T-cell (primary cell): ENCODE measurements around the gene POFUT2. TPM values are rescaled to one million over a fixed set of nuclear protein-coding genes. Genes with fewer than 3 reads are reported as not detected.

Experiments used
- ATAC-seq, 4 experiments: fragments of 200-7000 bp in 3 of 4; fragments of 150-1000 bp in 1 of 4; cut with Tn5 transposase; replicated peaks in 1 of 4; 1 replicate in 3 of 4; 2 replicates in 1 of 4; pipeline ENCODE4 v1.10.0; 2021; ENCODE audit warnings: moderate library complexity in 3 of 4, mild to moderate bottlenecking in 2 of 4, moderate number of reproducible peaks in 1 of 4
- CTCF ChIA-PET, 2 donors: fragments of 300-600 bp; sonication (Branson Sonifier 250); formaldehyde crosslinking; loops; one replicate each; lab custom pipeline; 2022; ENCODE audit warnings: antibody characterized with exemption in 2 of 2; lab: Charles Lee
- POLR2A ChIA-PET, 2 donors: fragments of 300-600 bp; sonication (Branson Sonifier 250); formaldehyde crosslinking; loops; one replicate each; lab custom pipeline; 2022; ENCODE audit warnings: antibody characterized with exemption in 2 of 2; lab: Charles Lee
- DNase-seq, 35 experiments: peaks; one replicate each; pipeline versions ENCODE4 v3.0.0 to v3.0.0-alpha.2; 2013 to 2023
- H3K27ac ChIP-seq: one replicate; pipeline ENCODE4 v1.5.1; 2013; ENCODE audit warnings: low read length
- H3K27me3 ChIP-seq, 2 experiments: replicated peaks in 1 of 2; 1 replicate in 1 of 2; 2 replicates in 1 of 2; pipeline versions ENCODE4 v1.6.1 to v1.7.0; 2013; ENCODE audit warnings: low read length in 1 of 2, mixed read lengths in 1 of 2; ENCODE audit not compliant: control insufficient read depth in 2 of 2, insufficient read depth in 2 of 2; ENCODE audit errors: extremely low read depth in 1 of 2
- H3K36me3 ChIP-seq, 2 donors: 1 replicate in 1 of 2; 2 replicates in 1 of 2; pipeline versions ENCODE4 v1.6.1 to v1.7.0; 2013; ENCODE audit warnings: low read length in 1 of 2; ENCODE audit not compliant: control insufficient read depth in 2 of 2, insufficient read depth in 1 of 2; ENCODE audit errors: extremely low read depth in 1 of 2
- H3K4me1 ChIP-seq, 2 experiments: 1 replicate in 1 of 2; 2 replicates in 1 of 2; pipeline versions ENCODE4 v1.6.1 to v1.7.0; 2013; ENCODE audit warnings: low read length in 2 of 2, mixed read lengths in 1 of 2; ENCODE audit not compliant: insufficient read depth in 2 of 2, control insufficient read depth in 1 of 2; ENCODE audit errors: extremely low read depth in 1 of 2
- H3K4me3 ChIP-seq, 2 donors: 1 replicate in 1 of 2; 2 replicates in 1 of 2; pipeline versions ENCODE4 v1.5.1 to v1.7.0; 2013; ENCODE audit warnings: mild to moderate bottlenecking in 2 of 2, low read length in 1 of 2, moderate library complexity in 1 of 2; ENCODE audit not compliant: control insufficient read depth in 1 of 2; ENCODE audit errors: extremely low read depth in 1 of 2
- H3K9me3 ChIP-seq: 2 replicates; pipeline ENCODE4 v1.7.0; 2013
- H3K27ac Mint-ChIP-seq, 2 donors: one replicate each; pipeline ENCODE4 v1.8.0; 2020 to 2021; ENCODE audit warnings: mild to moderate bottlenecking in 2 of 2, mixed read lengths in 2 of 2
- H3K27me3 Mint-ChIP-seq, 2 donors: one replicate each; pipeline ENCODE4 v1.8.0; 2021 to 2022; ENCODE audit warnings: mixed read lengths in 2 of 2
- H3K36me3 Mint-ChIP-seq: one replicate; pipeline ENCODE4 v1.8.0; 2021; ENCODE audit warnings: mixed read lengths
- H3K4me1 Mint-ChIP-seq, 3 donors: one replicate each; pipeline ENCODE4 v1.8.0; 2020 to 2022; ENCODE audit warnings: mixed read lengths in 3 of 3, mild to moderate bottlenecking in 1 of 3
- H3K4me3 Mint-ChIP-seq, 3 donors: one replicate each; pipeline ENCODE4 v1.8.0; 2020 to 2022; ENCODE audit warnings: mild to moderate bottlenecking in 3 of 3, mixed read lengths in 3 of 3, moderate library complexity in 3 of 3
- H3K9me3 Mint-ChIP-seq, 3 donors: one replicate each; pipeline ENCODE4 v1.8.0; 2020 to 2022; ENCODE audit warnings: mixed read lengths in 3 of 3
- WGBS: methylation state at CpG from one replicate; pipeline ENCODE4 v1.1.5; 2013; ENCODE audit warnings: missing lambda C conversion rate; ENCODE audit not compliant: insufficient coverage; 5-methylcytosine and 5-hydroxymethylcytosine counted together
- total RNA-seq, 35 experiments: library from RNA in 6 of 35; stranded (reverse) in 6 of 35; fragments of 120-200 nt in 1 of 35; gene quantifications; one replicate each; pipeline versions ENCODE4 v1.2.1 to v1.2.4 and lab custom pipeline; 2013 to 2026

The POFUT2 gene
- total RNA-seq, 5 donors from 2014 or later (not counting 1 experiment from before 2014, with no cell fraction given), result 43.0 to 51.3 (median 44.6) TPM

GRCh38 chr21:45322960-45323461, 35.3 kb upstream of the POFUT2 start:
- H3K4me3 Mint-ChIP-seq, result peak overlapping the region; percentile 67 to 85 (median 70)
- WGBS, result 61% methylated on average over 21 of the region's 22 CpGs
- peak overlapping the region in 1 of 2 donors; percentile 37 for H3K4me3 ChIP-seq
- CTCF ChIA-PET, result no interaction called here
- ATAC-seq, result peak in 1 of 4 experiments; percentile 28
- H3K27me3 ChIP-seq, result peaks cover 0 to 72% of the 10 kb centered on the region in 2 experiments
- peaks cover 0 to 11% of the 10 kb centered on the region in 2 donors for H3K27me3 Mint-ChIP-seq
- no peak for DNase-seq
- H3K27ac Mint-ChIP-seq, result peak overlapping the region; percentile 96 to 99
- H3K4me1 Mint-ChIP-seq, result peaks cover 13 to 41% (median 22%) of the 10 kb centered on the region in 3 donors
- H3K9me3 ChIP-seq, result no peaks in the 10 kb centered on the region
- peak overlapping the region; percentile 79 for H3K27ac ChIP-seq
- peaks cover 10 to 26% of the 10 kb centered on the region in 2 experiments for H3K4me1 ChIP-seq
- H3K9me3 Mint-ChIP-seq, result no peaks in the 10 kb centered on the region
- H3K36me3 Mint-ChIP-seq, result no peaks in the 10 kb centered on the region
- no peaks in the 10 kb centered on the region for H3K36me3 ChIP-seq
- POLR2A ChIA-PET, result interaction anchor here in 1 of 2 donors (0.7 kb wide), 1 partner anchor 35 kb away, joined by 4 read pairs; the partner anchor contains the start of gene POFUT2

GRCh38 chr21:45322231-45322959, 34.7 kb upstream of the POFUT2 start:
- Mint-ChIP-seq H3K4me1 (peaks cover 13 to 41% (median 22%) of the 10 kb centered on the region in 3 donors), H3K27ac (peak overlapping the region; percentile 96 to 99), H3K27me3 (peaks cover 0 to 11% of the 10 kb centered on the region in 2 donors), H3K4me3 (peak overlapping the region; percentile 67 to 85 (median 70)), H3K36me3 (no peaks in the 10 kb centered on the region), H3K9me3 (no peaks in the 10 kb centered on the region)
- DNase-seq (peak in 33 of 35 experiments; percentile 9 to 73 (median 40)), ATAC-seq (peak; percentile 84 to 90 (median 86))
- H3K4me1 ChIP-seq, result peaks cover 10 to 26% of the 10 kb centered on the region in 2 experiments
- peak overlapping the region in 1 of 2 donors; percentile 37 for H3K4me3 ChIP-seq
- POLR2A ChIA-PET, result interaction anchor here in 1 of 2 donors (0.7 kb wide), 1 partner anchor 35 kb away, joined by 4 read pairs; the partner anchor contains the start of gene POFUT2
- CTCF ChIA-PET, result no interaction called here
- H3K9me3 ChIP-seq, result no peaks in the 10 kb centered on the region
- peak overlapping the region; percentile 79 for H3K27ac ChIP-seq
- WGBS, result 39% methylated on average over 18 of the region's 24 CpGs
- H3K36me3 ChIP-seq, result no peaks in the 10 kb centered on the region
- H3K27me3 ChIP-seq, result peaks cover 0 to 77% of the 10 kb centered on the region in 2 experiments

- WGBS, result 80% methylated on average over 20 of the region's 22 CpGs
- Histone ChIP-seq H3K27me3 (peaks cover 0 to 74% of the 10 kb centered on the region in 2 experiments), H3K9me3 (no peaks in the 10 kb centered on the region), H3K36me3 (no peaks in the 10 kb centered on the region), H3K4me3 (no peak overlapping the region), H3K4me1 (peaks cover 10 to 26% of the 10 kb centered on the region in 2 experiments), H3K27ac (no peak overlapping the region)
- no peak overlapping the region for H3K4me3 Mint-ChIP-seq
- ChIA-PET CTCF (no interaction called here), POLR2A (no interaction called here)
- peaks cover 0 to 10% of the 10 kb centered on the region in 2 donors for H3K27me3 Mint-ChIP-seq
- H3K27ac Mint-ChIP-seq, result peak overlapping the region in 1 of 2 donors; percentile 34
- DNase-seq (peak in 1 of 35 experiments; percentile 1), ATAC-seq (no peak)
- H3K4me1 Mint-ChIP-seq, result peaks cover 13 to 34% (median 19%) of the 10 kb centered on the region in 3 donors
- no peaks in the 10 kb centered on the region for H3K9me3 Mint-ChIP-seq
- no peaks in the 10 kb centered on the region for H3K36me3 Mint-ChIP-seq
Observed at GRCh38 chr21:45320261-45321025, 32.7 kb upstream of the POFUT2 start.

GRCh38 chr21:45319461-45320211, 31.9 kb upstream of the POFUT2 start:
- Mint-ChIP-seq H3K27me3 (peaks cover 0 to 10% of the 10 kb centered on the region in 2 donors), H3K27ac (peak overlapping the region in 1 of 2 donors; percentile 34), H3K36me3 (no peaks in the 10 kb centered on the region), H3K4me3 (no peak overlapping the region), H3K4me1 (peaks cover 13 to 34% (median 19%) of the 10 kb centered on the region in 3 donors), H3K9me3 (no peaks in the 10 kb centered on the region)
- Histone ChIP-seq H3K4me1 (peaks cover 10 to 26% of the 10 kb centered on the region in 2 experiments), H3K36me3 (no peaks in the 10 kb centered on the region), H3K9me3 (no peaks in the 10 kb centered on the region), H3K27ac (no peak overlapping the region), H3K4me3 (no peak overlapping the region), H3K27me3 (peaks cover 0 to 67% of the 10 kb centered on the region in 2 experiments)
- DNase-seq (peak in 1 of 35 experiments; percentile 0), ATAC-seq (no peak)
- ChIA-PET POLR2A (no interaction called here), CTCF (no interaction called here)
- 52% methylated on average over 17 of the region's 23 CpGs for WGBS

GRCh38 chr21:45318556-45319404, 31.1 kb upstream of the POFUT2 start:
- WGBS, result 86% methylated on average over 22 of the region's 24 CpGs
- no peaks in the 10 kb centered on the region for H3K36me3 Mint-ChIP-seq
- ChIA-PET POLR2A (no interaction called here), CTCF (no interaction called here)
- Histone ChIP-seq H3K4me3 (no peak overlapping the region), H3K27ac (no peak overlapping the region), H3K4me1 (peaks cover 10 to 23% of the 10 kb centered on the region in 2 experiments), H3K36me3 (no peaks in the 10 kb centered on the region), H3K9me3 (no peaks in the 10 kb centered on the region), H3K27me3 (peaks cover 0 to 64% of the 10 kb centered on the region in 2 experiments)
- no peak overlapping the region for H3K4me3 Mint-ChIP-seq
- ATAC-seq, result no peak
- no peak overlapping the region for H3K27ac Mint-ChIP-seq
- peak in 1 of 35 experiments; percentile 2 for DNase-seq
- peaks cover 0 to 10% of the 10 kb centered on the region in 2 donors for H3K27me3 Mint-ChIP-seq
- H3K4me1 Mint-ChIP-seq, result peaks cover 13 to 31% (median 19%) of the 10 kb centered on the region in 3 donors
- no peaks in the 10 kb centered on the region for H3K9me3 Mint-ChIP-seq
